ENCODE data around the gene NT5DC3.

GRCh38 chr12:103840462-103840875 is 565 bp downstream of the NT5DC3 start:
- TF ChIP-seq MAFK (conservative IDR thresholded peaks at IDR 0.05 in 1 of 2, IDR thresholded peaks at IDR 0.05 in 1 of 2; ENCODE audit: low read length in 2 of 2) = no peak
- no peak for TF ChIP-seq NBN (conservative IDR thresholded peaks at IDR 0.05)
- TF ChIP-seq NFKBIZ (CRISPR knock-in tag; IDR thresholded peaks at IDR 0.05) = no peak
- TF ChIP-seq ERF (CRISPR knock-in tag; IDR thresholded peaks at IDR 0.05) = no peak

Data from HepG2 (cell line).